HG03097 (cell line): ENCODE results near the gene CPXM1.
"Not testable (repeated sequence)": the region's sequence is repeated elsewhere in the genome, so short reads cannot be mapped to it uniquely, and the experiment has no call there.

Experiments
- ATAC-seq: cut with Tn5 transposase; IDR thresholded peaks from one replicate; pipeline ENCODE4 v1.9.1; 2021; ENCODE audit not compliant: unreplicated experiment, low FRiP score

CPXM1 gene

GRCh38 chr20:2822073-2822472, 21.6 kb upstream of the CPXM1 start:
- ATAC-seq = no peak

DNA sequence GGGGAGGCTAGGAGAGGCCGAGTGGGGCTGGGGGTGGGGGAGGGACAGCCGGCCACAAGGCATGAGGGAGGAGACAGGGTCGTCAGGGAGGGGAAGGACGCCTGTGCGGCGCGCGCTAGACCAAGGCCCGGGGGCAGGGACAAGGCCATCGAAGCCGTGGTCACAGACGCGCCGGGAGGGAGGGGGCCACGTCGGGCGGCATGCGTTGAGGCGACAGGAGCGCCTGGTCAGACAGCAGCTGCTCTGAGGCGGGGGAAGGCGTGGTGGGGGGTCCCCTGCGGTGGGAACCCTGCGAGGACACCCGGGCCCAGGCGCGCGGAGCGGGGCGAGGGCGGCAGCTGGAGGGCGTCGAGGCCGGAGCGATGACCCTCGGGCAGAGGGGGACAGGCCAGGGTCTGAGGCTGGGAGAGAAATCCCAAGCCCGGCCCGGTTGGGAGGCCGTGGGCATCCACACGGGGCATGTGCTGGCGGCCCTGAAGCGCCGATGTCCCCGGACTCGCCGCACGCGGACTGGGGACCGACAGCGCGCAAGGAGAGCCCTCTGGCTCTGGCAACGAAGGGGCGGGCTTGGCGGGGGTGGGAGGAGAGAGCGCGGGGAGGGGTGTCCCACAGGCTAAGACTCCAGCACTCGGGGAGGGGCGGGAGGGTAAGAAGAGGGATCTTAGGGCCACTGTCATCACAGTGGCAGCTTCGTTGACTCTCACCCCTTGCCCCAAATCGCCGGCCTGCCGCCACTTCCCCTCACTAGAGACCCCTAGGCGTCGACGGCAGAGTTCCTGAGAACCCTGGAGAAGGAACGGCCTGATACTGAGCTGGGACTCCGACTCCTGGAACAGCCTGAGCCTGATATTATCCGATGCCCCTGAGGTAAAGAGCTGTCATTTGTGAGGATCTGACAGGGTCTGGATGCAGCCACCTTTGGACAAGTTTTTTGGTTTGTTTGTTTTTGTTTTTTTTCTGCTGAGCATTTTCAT, 20.8 kb upstream of the CPXM1 start:
- no peak for ATAC-seq

DNA sequence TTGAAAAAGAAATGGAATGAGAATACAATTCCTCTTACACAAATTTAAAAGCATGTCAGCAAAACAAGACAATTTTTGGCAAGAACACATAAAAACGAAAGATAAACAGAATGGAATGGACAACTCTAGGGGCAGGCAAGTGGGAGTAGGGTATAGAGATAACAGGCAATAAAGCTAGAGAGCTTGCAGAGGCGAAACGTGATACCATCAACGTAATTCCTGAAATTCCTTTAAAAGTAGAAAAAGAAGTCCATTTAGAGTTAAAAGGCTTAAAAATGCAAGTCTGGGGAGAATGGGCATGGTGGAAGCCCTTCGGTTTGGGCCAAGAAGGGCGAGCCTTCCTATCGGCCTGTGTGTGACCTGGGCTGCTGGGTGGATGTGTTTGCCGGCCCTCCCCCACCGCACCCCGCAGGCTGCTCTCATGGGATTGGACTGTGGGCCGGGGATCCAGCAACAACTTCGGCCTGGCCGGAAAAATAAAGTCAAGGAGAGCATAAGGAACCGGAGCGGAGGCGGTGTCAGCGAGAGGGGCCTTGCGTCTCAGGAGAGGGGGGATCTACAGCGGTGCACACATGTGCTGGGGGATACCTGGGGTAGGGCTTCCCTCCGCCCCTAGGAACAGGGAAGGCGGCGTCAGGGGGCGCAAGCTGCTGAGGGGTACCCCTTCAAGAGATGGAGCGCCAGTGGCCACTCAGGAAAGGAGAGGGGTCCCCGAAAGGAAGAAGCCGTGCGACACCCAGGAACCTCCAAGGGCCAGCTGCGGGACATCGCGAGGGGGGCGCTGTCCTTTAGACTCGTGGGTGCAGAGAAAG, 19.9 kb upstream of the CPXM1 start:
- no peak for ATAC-seq

DNA sequence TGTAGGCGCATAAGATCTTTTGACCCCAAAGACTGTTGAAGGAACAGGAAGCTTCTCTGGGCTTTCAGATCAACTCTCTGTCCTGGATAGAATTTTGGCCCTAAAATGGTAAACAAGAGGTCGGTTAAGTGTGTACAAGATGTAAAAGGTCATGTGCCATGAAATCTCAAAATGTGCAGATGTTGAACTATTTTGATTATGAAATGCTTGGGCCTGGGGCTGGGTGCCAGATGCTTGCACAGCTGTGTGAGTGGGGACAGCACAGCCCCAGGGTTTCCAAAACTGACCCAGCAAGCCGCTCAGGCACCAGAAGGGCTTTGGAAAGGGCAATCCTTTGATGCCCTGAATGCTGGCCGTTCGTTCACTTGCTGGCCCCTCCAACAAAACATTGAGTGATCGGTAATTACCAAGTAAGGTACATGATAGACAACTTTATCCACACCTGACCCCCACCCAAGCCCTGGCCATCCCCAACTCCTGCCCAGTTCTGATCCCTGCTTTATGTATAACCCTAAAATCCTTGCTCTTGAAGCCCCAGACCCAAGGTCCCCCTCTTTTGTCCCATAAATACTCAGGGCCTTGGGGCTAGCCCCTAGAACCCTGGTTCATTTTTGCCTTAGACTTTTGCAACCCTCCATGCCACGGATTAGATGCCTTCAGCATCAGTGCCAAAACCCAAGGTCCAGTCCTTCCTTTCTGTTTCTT, 17.6 kb upstream of the CPXM1 start:
- no peak for ATAC-seq

DNA sequence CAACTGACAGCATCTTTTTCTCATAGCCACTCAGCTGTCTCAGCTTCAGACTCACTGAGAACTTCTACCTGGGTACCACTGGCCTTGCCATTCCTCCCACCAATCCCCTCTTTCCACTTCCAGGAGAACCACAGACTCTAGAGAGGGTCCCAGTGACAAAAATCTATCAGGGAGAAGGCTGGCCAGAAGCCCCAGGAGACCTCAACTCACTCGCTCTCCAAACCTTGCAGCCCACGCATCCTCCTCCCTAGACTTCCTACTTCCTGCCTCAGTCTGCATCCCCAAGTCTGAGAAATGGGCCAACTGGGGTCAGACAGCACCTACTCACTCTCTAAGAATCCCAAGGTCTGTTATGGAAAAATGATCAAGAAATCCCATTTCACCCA, 16.9 kb upstream of the CPXM1 start:
- no peak for ATAC-seq

- ATAC-seq = no peak
Observed at GRCh38 chr20:2816583-2817340, 16.3 kb upstream of the CPXM1 start.

DNA sequence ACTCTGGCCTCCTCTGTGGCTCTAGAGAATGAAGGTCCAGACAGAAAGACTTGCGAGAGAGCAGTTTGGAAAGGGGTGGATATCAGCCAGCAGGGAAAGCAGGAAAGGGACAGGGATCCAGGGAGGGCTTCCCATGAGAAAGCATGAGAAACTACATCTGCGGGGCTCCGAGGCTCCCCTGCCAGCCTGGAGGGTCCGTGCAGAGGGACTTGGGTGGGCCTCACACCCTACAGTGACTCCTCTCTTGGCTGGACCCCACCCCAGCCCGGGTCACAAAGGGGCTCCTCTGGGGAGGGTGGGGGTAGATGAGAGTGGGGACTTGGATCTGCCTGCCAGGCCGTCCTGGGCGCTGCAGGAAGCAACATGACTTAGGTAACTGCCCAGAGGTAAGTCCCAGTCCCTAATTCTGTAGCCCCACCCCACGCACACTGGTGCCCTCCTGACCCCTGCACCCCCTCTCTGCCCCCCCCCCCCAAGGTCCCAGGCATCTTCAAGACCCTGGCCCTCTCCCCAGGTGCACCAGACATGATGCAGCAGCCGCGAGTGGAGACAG, 15.7 kb upstream of the CPXM1 start, which contains the start of gene TMEM239:
TMEM239 (plus strand) TSS at position 335 of the 553 bp plus-strand sequence; CDS start at position 526, 191 bp downstream.
- no peak for ATAC-seq

GRCh38 chr20:2815242-2815900, 14.9 kb upstream of the CPXM1 start:
- no peak for ATAC-seq

GRCh38 chr20:2814587-2815051, 14.2 kb upstream of the CPXM1 start, which contains the start of gene C20orf141:
TSS of gene C20orf141 (plus strand) at chr20:2814987. CDS start at chr20:2815185, 198 bp downstream.
- no peak for ATAC-seq

DNA sequence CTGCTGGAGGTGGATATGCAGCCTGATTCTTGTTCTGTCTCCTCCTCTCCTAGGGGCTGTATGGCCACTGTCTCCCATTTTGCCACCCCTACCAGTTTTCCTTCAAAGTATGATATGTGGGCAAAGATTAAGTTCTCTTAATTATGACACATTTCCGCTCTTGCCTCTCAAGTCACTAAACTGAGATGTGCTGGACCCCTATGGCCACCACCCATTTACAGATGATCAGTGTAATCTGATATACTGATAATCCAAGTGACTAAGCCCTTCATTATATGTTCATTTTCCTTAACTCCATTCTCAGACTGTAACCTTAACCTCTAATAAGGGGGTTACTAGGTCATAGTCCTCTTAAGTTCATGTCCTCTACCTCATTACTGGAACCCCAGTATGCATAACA, 13.6 kb upstream of the CPXM1 start:
- no peak for ATAC-seq

DNA sequence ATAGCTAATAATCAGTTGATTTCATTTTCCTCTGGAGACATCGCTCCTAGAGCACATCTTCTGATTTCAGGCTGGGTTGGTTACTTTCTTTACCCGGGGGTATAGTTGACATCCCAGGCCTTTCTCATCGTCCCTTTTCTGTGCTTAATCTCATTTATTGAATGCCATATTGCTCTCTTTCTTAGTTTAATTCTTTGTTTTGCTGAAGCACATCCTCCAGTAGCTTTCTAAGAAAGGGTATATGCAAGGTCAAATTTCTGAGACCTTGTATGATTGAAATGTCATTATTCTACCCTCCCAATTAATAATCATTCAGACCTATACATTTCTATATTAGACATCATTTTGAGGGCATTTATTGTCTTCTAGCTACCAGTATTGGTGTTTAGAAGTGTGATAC, 11.8 kb upstream of the CPXM1 start:
- no peak for ATAC-seq

- ATAC-seq = no peak
Observed at GRCh38 chr20:2809690-2810089, 9.3 kb upstream of the CPXM1 start.

GRCh38 chr20:2807929-2808328, 7.5 kb upstream of the CPXM1 start:
- not testable (repeated sequence) for ATAC-seq

DNA sequence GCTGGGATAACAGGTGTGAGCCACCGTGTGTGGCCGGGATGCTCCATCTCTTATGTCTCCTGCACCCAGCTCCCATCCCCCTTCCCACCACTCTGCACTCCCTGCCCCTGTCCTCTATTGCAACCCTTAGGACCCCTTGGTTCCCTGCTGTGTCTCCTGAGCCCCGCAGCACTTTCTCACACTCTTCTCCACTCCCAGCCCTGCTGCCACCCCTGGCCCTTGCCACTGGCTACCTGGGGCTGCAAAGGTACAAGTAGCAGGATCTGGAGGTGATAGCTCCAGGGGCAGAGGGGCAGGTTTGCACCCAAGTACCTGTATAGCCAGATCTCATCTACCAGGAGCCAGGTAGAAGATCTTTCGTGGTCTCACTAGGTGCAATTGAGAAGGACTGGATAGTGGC, 6.6 kb upstream of the CPXM1 start:
- ATAC-seq = no peak

DNA sequence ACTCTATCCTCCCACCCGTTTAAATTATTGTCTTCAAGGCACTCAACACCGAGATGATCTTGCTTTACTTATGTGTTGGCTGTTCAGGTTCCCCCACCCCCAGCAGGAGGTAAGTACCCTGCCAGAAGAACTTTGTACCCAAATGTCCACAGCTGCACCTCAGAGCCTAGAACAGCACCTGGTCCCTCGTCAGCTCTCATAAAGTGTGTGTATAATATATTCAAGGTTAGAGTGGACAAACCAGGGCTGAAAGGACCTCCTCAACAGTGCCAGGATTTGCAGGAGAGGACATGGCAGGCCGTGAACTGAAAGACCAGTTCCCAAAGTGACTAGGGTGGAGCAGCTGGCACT, 5.9 kb upstream of the CPXM1 start:
- no peak for ATAC-seq

DNA sequence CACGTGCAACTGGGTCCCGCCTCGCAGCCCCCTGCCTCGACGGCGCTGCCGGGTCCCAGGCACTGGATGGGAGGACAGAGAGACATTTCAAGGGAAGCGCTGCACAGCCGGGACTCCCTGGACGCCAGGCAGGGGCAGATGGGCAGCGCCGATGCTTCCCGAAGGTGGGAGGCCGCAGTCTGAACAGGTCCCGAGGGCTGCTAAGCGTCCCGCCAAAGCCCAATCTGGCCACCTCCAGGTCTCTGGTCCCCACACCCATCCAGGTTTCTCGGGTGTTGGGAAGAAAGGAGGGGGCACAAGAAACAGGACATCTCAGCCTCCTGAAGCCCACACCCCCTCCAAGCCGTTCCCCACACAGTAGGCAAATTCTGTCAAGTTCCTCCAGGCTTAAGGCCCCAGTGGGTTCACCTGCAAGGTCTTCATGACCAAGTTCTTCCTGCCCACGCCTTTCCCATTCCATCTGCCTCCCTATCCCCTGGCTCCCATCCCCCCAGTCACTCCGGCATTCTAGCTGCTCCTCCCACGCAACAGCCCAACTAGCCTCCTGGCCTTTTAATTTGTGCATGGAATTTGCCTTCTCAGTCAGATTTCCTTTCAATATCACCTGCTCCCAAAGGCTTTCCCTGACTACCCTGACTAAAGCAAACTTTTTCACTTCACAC, 5.4 kb upstream of the CPXM1 start:
- no peak for ATAC-seq

GRCh38 chr20:2804852-2805688, 4.6 kb upstream of the CPXM1 start:
- ATAC-seq = no peak
